PC-3 (cell line): ENCODE results near the gene RNF114.

ENCODE experiments used
- CTCF ChIP-seq: fragments of 300-600 bp; sonication (generic); conservative IDR thresholded peaks from 2 replicates; pipeline ENCODE4 v1.5.1; 2017; ENCODE audit warnings: antibody characterized with exemption, low read depth, mild to moderate bottlenecking, low read length
- EZH2 ChIP-seq: fragments of 300-600 bp; sonication (generic); IDR thresholded peaks from one replicate; pipeline ENCODE4 v1.6.1; 2017; ENCODE audit warnings: antibody characterized with exemption, mild to moderate bottlenecking, low read length; ENCODE audit not compliant: unreplicated experiment
- EZH2phosphoT487 ChIP-seq: fragments of 300-600 bp; sonication (generic); IDR thresholded peaks from 2 replicates; pipeline ENCODE4 v1.6.1; 2018; ENCODE audit warnings: mild to moderate bottlenecking, antibody characterized with exemption, low read length, borderline replicate concordance

- peak; percentile 27 for TF ChIP-seq CTCF
- no peak for TF ChIP-seq EZH2
- TF ChIP-seq EZH2phosphoT487, result no peak
Measured at GRCh38 chr20:49914310-49915117, 21.7 kb upstream of the RNF114 start.
